ENCODE measurements around the gene FAM110C. TPM values are rescaled to one million over a fixed set of nuclear protein-coding genes. Genes with fewer than 3 reads are reported as not detected.
"Not testable (repeated sequence)": the region's sequence is repeated elsewhere in the genome, so short reads cannot be mapped to it uniquely, and the experiment has no call there.

Gene FAM110C
- total RNA-seq, 2 donors from 2014 or later, result 1.8 to 2.1 TPM

DNA sequence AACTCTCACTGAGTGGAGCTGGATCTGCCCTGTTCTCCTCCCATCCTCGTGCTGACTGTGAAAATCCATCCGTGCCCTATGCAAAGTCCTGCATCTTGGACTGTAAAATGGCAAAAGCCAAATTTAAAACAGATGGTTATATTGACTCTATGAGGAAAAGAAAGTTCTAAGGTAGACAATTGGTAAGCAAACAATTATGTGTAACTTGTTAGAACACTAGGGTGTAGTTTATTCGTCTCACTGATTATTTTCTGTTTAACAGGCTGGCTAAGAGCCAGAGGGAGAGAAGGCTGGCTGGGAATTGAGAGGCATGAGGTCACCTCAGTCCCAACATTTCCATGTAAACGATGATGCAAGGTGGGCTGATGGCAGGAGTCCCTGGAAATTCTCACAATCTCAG, 26.0 kb downstream of the FAM110C start:
- not testable (repeated sequence) for DNase-seq; H3K36me3 Mint-ChIP-seq (ENCODE audit: low read depth); H3K9ac ChIP-seq (ENCODE audit: extremely low read depth, low read length, poor library complexity, severe bottlenecking); H3K27ac Mint-ChIP-seq; H3K4me3 Mint-ChIP-seq; H3K9me3 ChIP-seq (ENCODE audit: control insufficient read depth, low read length); H3K36me3 ChIP-seq (ENCODE audit: control insufficient read depth, insufficient read depth, low read length); H3K4me3 ChIP-seq (ENCODE audit: low read length); H3K27ac ChIP-seq (ENCODE audit: low read depth, low read length); H3K4me1 ChIP-seq (ENCODE audit: control insufficient read depth, insufficient read depth, low read length); H3K9me3 Mint-ChIP-seq
- 73 to 83% methylated on average over 1 to 4 of the region's 4 CpGs for WGBS, 2 experiments (ENCODE audit: insufficient coverage in 1 of 2, insufficient read length in 1 of 2)
- peaks cover 33% of the 10 kb centered on the region for H3K27me3 Mint-ChIP-seq (ENCODE audit: insufficient read depth)
- peaks cover 16% of the 10 kb centered on the region for H3K27me3 ChIP-seq (ENCODE audit: control insufficient read depth, insufficient read depth, low read length, poor library complexity, severe bottlenecking)
- H3K4me1 Mint-ChIP-seq, result peaks cover 19% of the 10 kb centered on the region

- Mint-ChIP-seq H3K4me3 (no peak overlapping the region), H3K4me1 (peaks cover 13% of the 10 kb centered on the region), H3K36me3 (ENCODE audit: low read depth) (no peaks in the 10 kb centered on the region), H3K27ac (no peak overlapping the region), H3K27me3 (ENCODE audit: insufficient read depth) (peaks cover 39% of the 10 kb centered on the region), H3K9me3 (peaks cover 6% of the 10 kb centered on the region)
- H3K9ac ChIP-seq (ENCODE audit: extremely low read depth, low read length, poor library complexity, severe bottlenecking), result no peak overlapping the region
- H3K4me3 ChIP-seq (ENCODE audit: low read length), result no peak overlapping the region
- TF ChIP-seq CTCF (conservative IDR thresholded peaks at IDR 0.05), result no peak
- DNase-seq, result no peak
- peaks cover 16% of the 10 kb centered on the region for H3K27me3 ChIP-seq (ENCODE audit: control insufficient read depth, insufficient read depth, low read length, poor library complexity, severe bottlenecking)
- no peaks in the 10 kb centered on the region for H3K36me3 ChIP-seq (ENCODE audit: control insufficient read depth, insufficient read depth, low read length)
- WGBS, 2 experiments (ENCODE audit: insufficient coverage in 1 of 2, insufficient read length in 1 of 2), result 89 to 96% methylated on average over 5 of the region's 5 CpGs
- H3K9me3 ChIP-seq (ENCODE audit: control insufficient read depth, low read length), result no peaks in the 10 kb centered on the region
- no peak overlapping the region for H3K27ac ChIP-seq (ENCODE audit: low read depth, low read length)
- no peaks in the 10 kb centered on the region for H3K4me1 ChIP-seq (ENCODE audit: control insufficient read depth, insufficient read depth, low read length)
Measured at GRCh38 chr2:19505-19904, 26.8 kb downstream of the FAM110C start.

DNA sequence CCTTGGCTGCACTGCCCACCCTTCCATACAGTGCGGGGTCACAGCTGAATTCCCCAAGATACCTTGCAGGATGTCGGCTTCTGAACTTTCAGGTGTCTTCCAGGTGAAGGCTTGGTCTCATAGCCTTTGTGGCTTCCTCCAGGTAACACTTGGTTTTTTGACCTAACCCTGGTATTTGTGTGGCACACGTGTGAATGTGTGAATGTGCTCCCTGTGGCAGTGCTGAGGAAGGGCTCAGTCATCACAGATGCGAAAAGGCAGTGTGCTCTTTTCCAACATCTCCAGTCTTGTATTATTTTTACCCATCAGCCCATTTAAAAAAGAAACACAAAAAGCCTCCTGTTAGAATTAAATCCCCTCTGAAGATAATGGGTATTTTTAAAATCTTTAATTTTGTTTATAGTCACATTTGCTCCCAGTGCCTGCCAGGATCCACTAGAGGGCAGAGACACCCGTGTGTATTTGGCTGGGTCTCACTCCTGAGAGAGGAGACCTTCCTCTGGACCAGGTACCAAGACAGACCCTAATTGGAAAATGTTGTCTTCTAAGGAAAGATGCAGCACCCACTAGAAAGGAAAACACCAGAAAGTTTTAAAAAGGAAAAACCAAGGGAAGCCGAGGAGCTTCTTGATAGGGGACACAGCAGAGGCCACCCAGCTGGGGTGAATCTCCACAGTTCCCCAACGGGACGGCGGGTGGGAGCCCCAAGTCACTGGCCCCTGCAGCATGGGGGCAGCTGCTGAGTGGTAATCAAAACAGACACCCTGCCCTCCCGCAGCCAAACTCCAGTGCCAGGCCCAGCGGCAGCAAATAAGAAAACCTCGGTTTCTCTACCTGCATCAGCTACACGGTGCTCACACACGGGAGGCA, 27.7 kb downstream of the FAM110C start:
- no peak overlapping the region for H3K27ac Mint-ChIP-seq
- peak; percentile 79 for TF ChIP-seq CTCF (conservative IDR thresholded peaks at IDR 0.05)
- peaks cover 4% of the 10 kb centered on the region for H3K4me1 Mint-ChIP-seq
- Histone ChIP-seq H3K4me3 (ENCODE audit: low read length) (no peak overlapping the region), H3K4me1 (ENCODE audit: control insufficient read depth, insufficient read depth, low read length) (no peaks in the 10 kb centered on the region), H3K9me3 (ENCODE audit: control insufficient read depth, low read length) (no peaks in the 10 kb centered on the region), H3K9ac (ENCODE audit: extremely low read depth, low read length, poor library complexity, severe bottlenecking) (no peak overlapping the region), H3K36me3 (ENCODE audit: control insufficient read depth, insufficient read depth, low read length) (no peaks in the 10 kb centered on the region), H3K27ac (ENCODE audit: low read depth, low read length) (no peak overlapping the region), H3K27me3 (ENCODE audit: control insufficient read depth, insufficient read depth, low read length, poor library complexity, severe bottlenecking) (peaks cover 12% of the 10 kb centered on the region)
- peaks cover 6% of the 10 kb centered on the region for H3K9me3 Mint-ChIP-seq
- 86 to 99% methylated on average over 11 to 14 of the region's 14 CpGs for WGBS, 2 experiments (ENCODE audit: insufficient coverage in 1 of 2, insufficient read length in 1 of 2)
- H3K4me3 Mint-ChIP-seq, result no peak overlapping the region
- H3K36me3 Mint-ChIP-seq (ENCODE audit: low read depth), result no peaks in the 10 kb centered on the region
- DNase-seq, result peak; percentile 59
- H3K27me3 Mint-ChIP-seq (ENCODE audit: insufficient read depth), result peaks cover 46% of the 10 kb centered on the region

- Mint-ChIP-seq H3K27me3 (ENCODE audit: insufficient read depth) (peaks cover 38% of the 10 kb centered on the region), H3K9me3 (peaks cover 15% of the 10 kb centered on the region)
- not testable (repeated sequence) for H3K27me3 ChIP-seq (ENCODE audit: control insufficient read depth, insufficient read depth, low read length, poor library complexity, severe bottlenecking); H3K36me3 ChIP-seq (ENCODE audit: control insufficient read depth, insufficient read depth, low read length); H3K27ac ChIP-seq (ENCODE audit: low read depth, low read length); H3K4me3 Mint-ChIP-seq; H3K27ac Mint-ChIP-seq; DNase-seq; H3K36me3 Mint-ChIP-seq (ENCODE audit: low read depth); H3K9ac ChIP-seq (ENCODE audit: extremely low read depth, low read length, poor library complexity, severe bottlenecking); H3K9me3 ChIP-seq (ENCODE audit: control insufficient read depth, low read length); H3K4me3 ChIP-seq (ENCODE audit: low read length); H3K4me1 Mint-ChIP-seq; H3K4me1 ChIP-seq (ENCODE audit: control insufficient read depth, insufficient read depth, low read length)
- 94% methylated on average over 2 of the region's 2 CpGs; no CpG with 5 or more reads in 1 of the 2 experiments for WGBS, 2 experiments (ENCODE audit: insufficient coverage in 1 of 2, insufficient read length in 1 of 2)
Measured at GRCh38 chr2:15916-16315, 30.4 kb downstream of the FAM110C start.

Data from endodermal cell (in vitro differentiated cells).